GM23338 (cell line): Measurements from ENCODE around the gene KLHL22. TPM values are rescaled to one million over a fixed set of nuclear protein-coding genes. Genes with fewer than 3 reads are reported as not detected.

ENCODE experiments used
- ATAC-seq: fragments of 200-7000 bp; cut with Tn5 transposase; 3 replicates; pipeline ENCODE4 v1.9.1; 2020
- DNase-seq: peaks from one replicate; pipeline ENCODE4 v3.0.0-alpha.2; 2015; ENCODE audit warnings: low spot score
- H2AFZ ChIP-seq: fragments of 200-600 bp; sonication (generic); 2 replicates; pipeline ENCODE4 v1.8.0; 2016; ENCODE audit warnings: antibody characterized with exemption, mild to moderate bottlenecking, moderate library complexity
- H3F3A ChIP-seq: fragments of 200-600 bp; sonication (generic); replicated peaks from 2 replicates; pipeline ENCODE4 v1.8.0; 2017; ENCODE audit warnings: antibody characterized with exemption, mixed run types, low read depth
- H3K27ac ChIP-seq: fragments of 200-600 bp; sonication (generic); 2 replicates; pipeline ENCODE4 v1.6.1; 2016; ENCODE audit warnings: low read depth
- H3K27me3 ChIP-seq: fragments of 200-600 bp; sonication (generic); 2 replicates; pipeline ENCODE4 v1.8.0; 2016; ENCODE audit warnings: mild to moderate bottlenecking, mixed run types, moderate library complexity; ENCODE audit not compliant: insufficient read depth
- H3K36me3 ChIP-seq: fragments of 200-600 bp; sonication (generic); 2 replicates; pipeline ENCODE4 v1.8.0; 2016; ENCODE audit warnings: mild to moderate bottlenecking; ENCODE audit not compliant: insufficient read depth
- H3K4me1 ChIP-seq: fragments of 200-600 bp; sonication (generic); 2 replicates; pipeline ENCODE4 v1.8.0; 2016; ENCODE audit warnings: mild to moderate bottlenecking, moderate library complexity; ENCODE audit not compliant: insufficient read depth
- H3K4me2 ChIP-seq: fragments of 200-600 bp; sonication (generic); 2 replicates; pipeline ENCODE4 v1.7.1; 2017; ENCODE audit warnings: mixed run types
- H3K4me3 ChIP-seq: fragments of 200-600 bp; sonication (generic); 2 replicates; pipeline ENCODE4 v1.6.1; 2016; ENCODE audit warnings: mixed run types
- H3K79me2 ChIP-seq: fragments of 200-600 bp; sonication (generic); replicated peaks from 2 replicates; pipeline ENCODE4 v1.8.0; 2017; ENCODE audit warnings: mild to moderate bottlenecking; ENCODE audit not compliant: insufficient read depth
- H3K9me2 ChIP-seq: fragments of 200-600 bp; sonication (generic); 2 replicates; pipeline ENCODE4 v1.8.0; 2017; ENCODE audit not compliant: insufficient read depth
- H4K20me1 ChIP-seq: fragments of 200-600 bp; sonication (generic); replicated peaks from 2 replicates; pipeline ENCODE4 v1.8.0; 2017; ENCODE audit warnings: mild to moderate bottlenecking; ENCODE audit not compliant: insufficient read depth
- H3K27ac Mint-ChIP-seq: 2 replicates; pipeline ENCODE4 v1.8.0; 2020; ENCODE audit warnings: inconsistent platforms, mild to moderate bottlenecking, moderate library complexity, mixed read lengths
- H3K27me3 Mint-ChIP-seq: 3 replicates; pipeline ENCODE4 v1.8.0; 2022; ENCODE audit warnings: low read depth, mild to moderate bottlenecking, moderate library complexity, mixed read lengths, inconsistent platforms; ENCODE audit not compliant: insufficient read depth, poor library complexity
- H3K36me3 Mint-ChIP-seq: 3 replicates; pipeline ENCODE4 v1.8.0; 2021; ENCODE audit warnings: low read depth, mild to moderate bottlenecking, inconsistent platforms, moderate library complexity, mixed read lengths
- H3K4me1 Mint-ChIP-seq: 3 replicates; pipeline ENCODE4 v1.8.0; 2020; ENCODE audit warnings: mild to moderate bottlenecking, inconsistent platforms, mixed read lengths
- H3K4me3 Mint-ChIP-seq: 3 replicates; pipeline ENCODE4 v1.8.0; 2021; ENCODE audit warnings: moderate library complexity, mild to moderate bottlenecking, inconsistent platforms, mixed read lengths
- H3K9me3 Mint-ChIP-seq: 3 replicates; pipeline ENCODE4 v1.8.0; 2020; ENCODE audit warnings: moderate library complexity, mild to moderate bottlenecking, inconsistent platforms, mixed read lengths
- CREB1 ChIP-seq: fragments of 250-450 bp; sonication (Bioruptor Pico); IDR thresholded peaks from 2 replicates; pipeline ENCODE4 v1.5.0; 2020; ENCODE audit warnings: low read depth, mild to moderate bottlenecking, moderate library complexity
- EZH2 ChIP-seq: fragments of 200-600 bp; sonication (generic); IDR thresholded peaks from one replicate; pipeline ENCODE4 v1.8.0; 2017; ENCODE audit warnings: antibody characterized with exemption, mild to moderate bottlenecking, low read depth; ENCODE audit not compliant: unreplicated experiment
- EZH2phosphoT487 ChIP-seq: fragments of 200-600 bp; sonication (generic); IDR thresholded peaks from one replicate; pipeline ENCODE4 v1.8.1; 2018; ENCODE audit warnings: antibody characterized with exemption; ENCODE audit not compliant: unreplicated experiment
- JUNB ChIP-seq: IDR thresholded peaks from one replicate; pipeline ENCODE4 v1.6.1; 2016; ENCODE audit warnings: antibody characterized with exemption; ENCODE audit not compliant: unreplicated experiment
- polyA plus RNA-seq: library from polyadenylated mRNA; unstranded; fragments of >200 nt; fragmentation: Nextera tagmentation; extraction: Ambion mirVana; gene quantifications from 2 replicates; pipeline ENCODE4 v1.2.1, GENCODE V29; 2016
- total RNA-seq: library from RNA; depleted of rRNA; stranded (reverse); fragments of >200 nt; shearing (Covaris generic); gene quantifications from 2 replicates; pipeline ENCODE4 v1.2.3, GENCODE V29; 2014
- TF ChIP-seq, protein P1 (sequence below): IDR thresholded peaks from 2 replicates; pipeline ENCODE4 v1.6.1; 2016; ENCODE audit warnings: antibody characterized with exemption
- TF ChIP-seq, protein P2 (sequence below): fragments of 250-450 bp; sonication (Bioruptor Pico); IDR thresholded peaks from 2 replicates; pipeline ENCODE4 v1.5.0; 2020; ENCODE audit warnings: mild to moderate bottlenecking, moderate library complexity

KLHL22 gene
- total and polyA plus RNA-seq, 2 experiments from 2014 or later, result 2.4 to 16.0 TPM

DNA sequence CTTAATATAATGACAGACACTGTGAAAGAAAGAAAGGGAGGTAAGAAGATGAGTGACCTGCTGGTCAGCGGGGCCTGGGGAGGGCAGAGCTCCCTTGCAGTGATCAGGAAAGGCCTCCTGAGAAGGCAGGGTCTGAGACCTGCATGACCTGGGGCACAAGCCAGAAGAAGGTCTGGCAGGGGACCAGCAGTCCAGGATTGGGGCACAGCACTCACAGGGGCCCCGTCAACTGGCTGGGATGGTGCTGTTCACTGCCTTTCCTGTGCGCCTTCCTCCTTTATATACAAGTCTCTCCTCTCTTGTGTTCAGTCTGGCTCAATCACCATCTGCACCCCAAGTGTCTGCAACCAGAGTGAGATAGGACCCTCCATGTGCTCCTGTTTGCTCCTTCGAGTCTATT is 35.7 kb downstream of the KLHL22 start:
- H3K9me2 ChIP-seq, result no peaks in the 10 kb centered on the region
- H3K4me3 Mint-ChIP-seq, result no peak overlapping the region
- H3K27ac Mint-ChIP-seq, result no peak overlapping the region
- H3K4me1 Mint-ChIP-seq, result peaks cover 30% of the 10 kb centered on the region
- H3K36me3 Mint-ChIP-seq, result peaks cover 3% of the 10 kb centered on the region; the same call in 1 of the 3 replicates
- H2AFZ ChIP-seq, result no peak overlapping the region
- no peak for TF ChIP-seq JUNB
- TF ChIP-seq, protein P1, sequence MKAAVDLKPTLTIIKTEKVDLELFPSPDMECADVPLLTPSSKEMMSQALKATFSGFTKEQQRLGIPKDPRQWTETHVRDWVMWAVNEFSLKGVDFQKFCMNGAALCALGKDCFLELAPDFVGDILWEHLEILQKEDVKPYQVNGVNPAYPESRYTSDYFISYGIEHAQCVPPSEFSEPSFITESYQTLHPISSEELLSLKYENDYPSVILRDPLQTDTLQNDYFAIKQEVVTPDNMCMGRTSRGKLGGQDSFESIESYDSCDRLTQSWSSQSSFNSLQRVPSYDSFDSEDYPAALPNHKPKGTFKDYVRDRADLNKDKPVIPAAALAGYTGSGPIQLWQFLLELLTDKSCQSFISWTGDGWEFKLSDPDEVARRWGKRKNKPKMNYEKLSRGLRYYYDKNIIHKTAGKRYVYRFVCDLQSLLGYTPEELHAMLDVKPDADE, result no peak
- TF ChIP-seq CREB1 (CRISPR knock-in tag), result no peak
- TF ChIP-seq, protein P2, sequence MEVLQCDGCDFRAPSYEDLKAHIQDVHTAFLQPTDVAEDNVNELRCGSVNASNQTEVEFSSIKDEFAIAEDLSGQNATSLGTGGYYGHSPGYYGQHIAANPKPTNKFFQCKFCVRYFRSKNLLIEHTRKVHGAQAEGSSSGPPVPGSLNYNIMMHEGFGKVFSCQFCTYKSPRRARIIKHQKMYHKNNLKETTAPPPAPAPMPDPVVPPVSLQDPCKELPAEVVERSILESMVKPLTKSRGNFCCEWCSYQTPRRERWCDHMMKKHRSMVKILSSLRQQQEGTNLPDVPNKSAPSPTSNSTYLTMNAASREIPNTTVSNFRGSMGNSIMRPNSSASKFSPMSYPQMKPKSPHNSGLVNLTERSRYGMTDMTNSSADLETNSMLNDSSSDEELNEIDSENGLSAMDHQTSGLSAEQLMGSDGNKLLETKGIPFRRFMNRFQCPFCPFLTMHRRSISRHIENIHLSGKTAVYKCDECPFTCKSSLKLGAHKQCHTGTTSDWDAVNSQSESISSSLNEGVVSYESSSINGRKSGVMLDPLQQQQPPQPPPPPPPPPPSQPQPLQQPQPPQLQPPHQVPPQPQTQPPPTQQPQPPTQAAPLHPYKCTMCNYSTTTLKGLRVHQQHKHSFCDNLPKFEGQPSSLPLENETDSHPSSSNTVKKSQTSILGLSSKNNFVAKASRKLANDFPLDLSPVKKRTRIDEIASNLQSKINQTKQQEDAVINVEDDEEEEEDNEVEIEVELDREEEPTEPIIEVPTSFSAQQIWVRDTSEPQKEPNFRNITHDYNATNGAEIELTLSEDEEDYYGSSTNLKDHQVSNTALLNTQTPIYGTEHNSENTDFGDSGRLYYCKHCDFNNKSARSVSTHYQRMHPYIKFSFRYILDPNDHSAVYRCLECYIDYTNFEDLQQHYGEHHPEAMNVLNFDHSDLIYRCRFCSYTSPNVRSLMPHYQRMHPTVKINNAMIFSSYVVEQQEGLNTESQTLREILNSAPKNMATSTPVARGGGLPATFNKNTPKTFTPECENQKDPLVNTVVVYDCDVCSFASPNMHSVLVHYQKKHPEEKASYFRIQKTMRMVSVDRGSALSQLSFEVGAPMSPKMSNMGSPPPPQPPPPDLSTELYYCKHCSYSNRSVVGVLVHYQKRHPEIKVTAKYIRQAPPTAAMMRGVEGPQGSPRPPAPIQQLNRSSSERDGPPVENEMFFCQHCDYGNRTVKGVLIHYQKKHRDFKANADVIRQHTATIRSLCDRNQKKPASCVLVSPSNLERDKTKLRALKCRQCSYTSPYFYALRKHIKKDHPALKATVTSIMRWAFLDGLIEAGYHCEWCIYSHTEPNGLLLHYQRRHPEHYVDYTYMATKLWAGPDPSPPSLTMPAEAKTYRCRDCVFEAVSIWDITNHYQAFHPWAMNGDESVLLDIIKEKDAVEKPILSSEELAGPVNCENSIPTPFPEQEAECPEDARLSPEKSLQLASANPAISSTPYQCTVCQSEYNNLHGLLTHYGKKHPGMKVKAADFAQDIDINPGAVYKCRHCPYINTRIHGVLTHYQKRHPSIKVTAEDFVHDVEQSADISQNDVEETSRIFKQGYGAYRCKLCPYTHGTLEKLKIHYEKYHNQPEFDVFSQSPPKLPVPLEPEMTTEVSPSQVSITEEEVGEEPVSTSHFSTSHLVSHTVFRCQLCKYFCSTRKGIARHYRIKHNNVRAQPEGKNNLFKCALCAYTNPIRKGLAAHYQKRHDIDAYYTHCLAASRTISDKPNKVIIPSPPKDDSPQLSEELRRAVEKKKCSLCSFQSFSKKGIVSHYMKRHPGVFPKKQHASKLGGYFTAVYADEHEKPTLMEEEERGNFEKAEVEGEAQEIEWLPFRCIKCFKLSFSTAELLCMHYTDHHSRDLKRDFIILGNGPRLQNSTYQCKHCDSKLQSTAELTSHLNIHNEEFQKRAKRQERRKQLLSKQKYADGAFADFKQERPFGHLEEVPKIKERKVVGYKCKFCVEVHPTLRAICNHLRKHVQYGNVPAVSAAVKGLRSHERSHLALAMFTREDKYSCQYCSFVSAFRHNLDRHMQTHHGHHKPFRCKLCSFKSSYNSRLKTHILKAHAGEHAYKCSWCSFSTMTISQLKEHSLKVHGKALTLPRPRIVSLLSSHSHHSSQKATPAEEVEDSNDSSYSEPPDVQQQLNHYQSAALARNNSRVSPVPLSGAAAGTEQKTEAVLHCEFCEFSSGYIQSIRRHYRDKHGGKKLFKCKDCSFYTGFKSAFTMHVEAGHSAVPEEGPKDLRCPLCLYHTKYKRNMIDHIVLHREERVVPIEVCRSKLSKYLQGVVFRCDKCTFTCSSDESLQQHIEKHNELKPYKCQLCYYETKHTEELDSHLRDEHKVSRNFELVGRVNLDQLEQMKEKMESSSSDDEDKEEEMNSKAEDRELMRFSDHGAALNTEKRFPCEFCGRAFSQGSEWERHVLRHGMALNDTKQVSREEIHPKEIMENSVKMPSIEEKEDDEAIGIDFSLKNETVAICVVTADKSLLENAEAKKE (CRISPR knock-in tag), result no peak
- no peak for TF ChIP-seq EZH2phosphoT487
- TF ChIP-seq EZH2, result no peak
- no peak for ATAC-seq
- H3K9me3 Mint-ChIP-seq, result no peaks in the 10 kb centered on the region; the same call in 2 of the 3 replicates
- no peaks in the 10 kb centered on the region for H3K36me3 ChIP-seq
- H3K4me2 ChIP-seq, result no peak overlapping the region
- no peak overlapping the region for H3K4me3 ChIP-seq
- no peak for DNase-seq
- H3K27me3 Mint-ChIP-seq, result peaks cover 19% of the 10 kb centered on the region
- H3K27me3 ChIP-seq, result peaks cover 4% of the 10 kb centered on the region; the same call in 1 of the 2 replicates
- H3F3A ChIP-seq, result no peaks in the 10 kb centered on the region
- no peaks in the 10 kb centered on the region for H3K79me2 ChIP-seq
- H4K20me1 ChIP-seq, result no peaks in the 10 kb centered on the region
- H3K27ac ChIP-seq, result no peak overlapping the region
- H3K4me1 ChIP-seq, result peaks cover 3% of the 10 kb centered on the region; the same call in 1 of the 2 replicates
